AG04450 (cell line): ENCODE results near the gene IL1RN. TPM values are rescaled to one million over a fixed set of nuclear protein-coding genes. Genes with fewer than 3 reads are reported as not detected.

Experiments used
- CTCF ChIA-PET: fragments of 300-600, 350-600 bp; formaldehyde crosslinking; extraction: SDS; loops from one replicate; lab custom pipeline; 2022; ENCODE audit warnings: antibody characterized with exemption, inconsistent platforms; lab: Charles Lee
- POLR2A ChIA-PET: fragments of 350-600 bp; formaldehyde crosslinking; extraction: SDS; loops from one replicate; lab custom pipeline; 2021; ENCODE audit warnings: antibody characterized with exemption, inconsistent platforms; lab: Yijun Ruan, JAX
- DNase-seq: peaks from one replicate; pipeline ENCODE4 v3.0.0-alpha.2; 2011; ENCODE audit warnings: low read depth, low spot score
- H3K27ac ChIP-seq: one replicate; pipeline ENCODE4 v1.5.1; 2012; ENCODE audit warnings: low read depth, low read length, control low read depth
- H3K27me3 ChIP-seq: one replicate; pipeline ENCODE4 v1.6.0; 2012; ENCODE audit warnings: low read length; ENCODE audit not compliant: control insufficient read depth, insufficient read depth
- H3K4me3 ChIP-seq: 2 replicates; pipeline ENCODE4 v1.5.1; 2011; ENCODE audit warnings: mild to moderate bottlenecking, low read depth, low read length, control low read depth
- H3K9me3 ChIP-seq: 2 replicates; pipeline ENCODE4 v1.5.1; 2012; ENCODE audit warnings: low read length; ENCODE audit not compliant: control insufficient read depth, insufficient read depth
- CTCF ChIP-seq: IDR thresholded peaks from 2 replicates; pipeline ENCODE4 v1.5.1; 2011; ENCODE audit warnings: low read depth, low read length, control low read depth, inconsistent platforms
- polyA minus RNA-seq: library from RNA; depleted of rRNA, polyadenylated mRNA; stranded (reverse); fragments of >200 nt; gene quantifications from 2 replicates; pipeline ENCODE4 v1.2.3, GENCODE V29; 2011; rRNA and poly(A)+ RNA removed
- polyA plus RNA-seq: library from polyadenylated mRNA; depleted of rRNA; stranded (reverse); fragments of >200 nt; gene quantifications from 2 replicates; pipeline ENCODE4 v1.2.3, GENCODE V29; 2011; rRNA removed

Gene IL1RN
- polyA plus RNA-seq: not detected in 2 replicates
- polyA minus RNA-seq: not detected in 2 replicates

DNA sequence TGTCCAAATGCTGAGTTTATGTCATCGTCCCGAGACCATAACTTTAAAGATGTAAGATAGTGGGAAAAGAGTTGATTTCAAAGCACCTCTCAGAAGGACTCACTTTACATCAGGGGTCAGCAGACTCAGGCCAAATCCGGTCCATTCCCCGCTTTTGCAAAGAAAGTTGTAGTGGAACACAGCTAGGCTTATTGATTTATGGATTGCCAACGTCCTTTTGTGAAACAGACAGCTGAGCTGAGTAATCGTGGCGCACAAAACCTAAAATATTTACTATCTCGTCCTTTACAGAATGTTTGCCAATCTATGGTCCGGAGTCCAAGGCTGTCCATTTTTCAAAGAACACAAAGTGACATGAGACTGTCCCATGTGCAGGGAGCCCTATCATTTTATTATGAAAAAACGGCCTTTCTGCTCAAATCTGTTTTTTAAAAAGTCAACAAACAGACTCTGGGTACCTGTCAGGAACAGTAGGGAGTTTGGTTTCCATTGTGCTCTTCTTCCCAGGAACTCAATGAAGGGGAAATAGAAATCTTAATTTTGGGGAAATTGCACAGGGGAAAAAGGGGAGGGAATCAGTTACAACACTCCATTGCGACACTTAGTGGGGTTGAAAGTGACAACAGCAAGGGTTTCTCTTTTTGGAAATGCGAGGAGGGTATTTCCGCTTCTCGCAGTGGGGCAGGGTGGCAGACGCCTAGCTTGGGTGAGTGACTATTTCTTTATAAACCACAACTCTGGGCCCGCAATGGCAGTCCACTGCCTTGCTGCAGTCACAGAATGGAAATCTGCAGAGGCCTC, at the start of gene IL1RN:
Gene IL1RN (plus strand): TSS at position 754 of the 801 bp plus-strand sequence. CDS start 27 bp downstream, at position 781.
- no peak for DNase-seq
- H3K27me3 ChIP-seq: peaks cover 22% of the 10 kb centered on the region
- CTCF ChIA-PET: interaction anchor here (0.9 kb wide), 1 partner anchor 11 kb away, joined by 3 read pairs; no protein-coding TSS in a partner anchor
- H3K27ac ChIP-seq: no peak within 1 kb of the TSS
- H3K4me3 ChIP-seq: no peak within 1 kb of the TSS
- no peaks in the 10 kb centered on the region for H3K9me3 ChIP-seq
- POLR2A ChIA-PET: no interaction called here
- no peak for TF ChIP-seq CTCF

GRCh38 chr2:113077921-113078320, 49.5 kb upstream of the IL1RN start:
- DNase-seq: no peak
- POLR2A ChIA-PET: no interaction called here
- TF ChIP-seq CTCF: no peak
- Histone ChIP-seq H3K27ac (no peak overlapping the region), H3K9me3 (no peaks in the 10 kb centered on the region), H3K4me3 (no peak overlapping the region), H3K27me3 (peaks cover 5% of the 10 kb centered on the region)
- CTCF ChIA-PET: interaction anchor here (0.9 to 1.1 kb wide), 2 partner anchors 19 to 312 kb away, joined by 3 read pairs; no protein-coding TSS in a partner anchor

- DNase-seq: no peak
Measured at GRCh38 chr2:113078350-113078839, 49.0 kb upstream of the IL1RN start.

DNA sequence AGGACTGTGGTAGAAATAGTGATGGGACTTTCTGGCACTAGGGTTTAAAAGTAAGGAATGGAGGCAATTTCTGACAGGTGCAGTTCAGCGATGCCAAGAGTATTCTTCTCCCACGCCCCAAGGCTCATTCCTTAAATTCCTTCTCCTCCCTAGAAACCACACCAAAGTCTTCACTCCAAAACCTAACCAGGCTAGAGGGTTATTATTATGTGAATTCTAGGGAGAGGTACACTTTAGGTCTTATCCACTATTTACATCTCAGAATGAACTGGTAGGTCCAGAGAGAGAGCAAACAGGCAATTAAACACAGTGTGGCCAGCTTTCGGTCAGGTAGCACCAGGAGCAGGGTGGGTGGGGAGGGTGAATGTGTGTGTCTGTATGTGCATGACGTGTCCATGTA, 48.3 kb upstream of the IL1RN start:
- POLR2A ChIA-PET: no interaction called here
- Histone ChIP-seq H3K27me3 (peaks cover 9% of the 10 kb centered on the region), H3K4me3 (no peak overlapping the region), H3K9me3 (no peaks in the 10 kb centered on the region), H3K27ac (no peak overlapping the region)
- DNase-seq: no peak
- CTCF ChIA-PET: interaction anchor here (1.1 to 1.9 kb wide), 6 partner anchors 10 to 311 kb away, joined by 3 to 18 read pairs (median 4); no protein-coding TSS in a partner anchor
- no peak for TF ChIP-seq CTCF

More at GRCh38 chr2:113078350-113078839, 49.0 kb upstream of the IL1RN start:
- Histone ChIP-seq H3K9me3 (no peaks in the 10 kb centered on the region), H3K4me3 (no peak overlapping the region), H3K27me3 (peaks cover 5% of the 10 kb centered on the region), H3K27ac (no peak overlapping the region)
- TF ChIP-seq CTCF: no peak
- POLR2A ChIA-PET: no interaction called here
- CTCF ChIA-PET: interaction anchor here (0.9 to 1.1 kb wide), 2 partner anchors 19 to 312 kb away, joined by 3 read pairs; no protein-coding TSS in a partner anchor
